Measurements from ENCODE around the gene PMP22. TPM values are rescaled to one million over a fixed set of nuclear protein-coding genes. Genes with fewer than 3 reads are reported as not detected.

PMP22 gene
- total and polyA plus RNA-seq, 2 donors from 2014 or later, result 37.0 to 73.6 TPM

GRCh38 chr17:15268461-15268860, 3.3 kb upstream of the PMP22 start:
- intact Hi-C loops (cut with DNase I), result no loop called here
- Histone ChIP-seq H3K4me1 (ENCODE audit: control insufficient read depth in 2 of 3, insufficient read depth in 2 of 3, low read depth in 1 of 3, low read length in 3 of 3) (peaks cover 0 to 2% (median 0%) of the 10 kb centered on the region in 3 donors), H3K27ac (ENCODE audit: low read depth in 2 of 2, low read length in 2 of 2) (no peak overlapping the region), H3K9ac (ENCODE audit: low read length in 3 of 3) (no peak overlapping the region), H3K36me3 (ENCODE audit: control insufficient read depth in 2 of 3, insufficient read depth in 3 of 3, low read length in 3 of 3) (no peaks in the 10 kb centered on the region), H3K27me3 (ENCODE audit: control insufficient read depth, insufficient read depth, low read length) (peaks cover 5% of the 10 kb centered on the region), H3K9me3 (ENCODE audit: control insufficient read depth in 2 of 3, insufficient read depth in 1 of 3, low read length in 3 of 3) (no peaks in the 10 kb centered on the region), H3K4me3 (ENCODE audit: low read length in 3 of 3) (no peak overlapping the region)
- no peak for FAIRE-seq
- no peak for DNase-seq
- TF ChIP-seq CTCF (IDR thresholded peaks at IDR 0.05; ENCODE audit: borderline replicate concordance, extremely low read depth, insufficient read depth), result no peak

- H3K9me3 ChIP-seq (ENCODE audit: control insufficient read depth in 2 of 3, insufficient read depth in 1 of 3, low read length in 3 of 3), result no peaks in the 10 kb centered on the region
- no peaks in the 10 kb centered on the region for H3K36me3 ChIP-seq (ENCODE audit: control insufficient read depth in 2 of 3, insufficient read depth in 3 of 3, low read length in 3 of 3)
- no peak overlapping the region for H3K4me3 ChIP-seq (ENCODE audit: low read length in 3 of 3)
- H3K27ac ChIP-seq (ENCODE audit: low read depth in 2 of 2, low read length in 2 of 2), result no peak overlapping the region
- H3K9ac ChIP-seq (ENCODE audit: low read length in 3 of 3), result no peak overlapping the region
- DNase-seq (no peak), FAIRE-seq (no peak)
- H3K4me1 ChIP-seq (ENCODE audit: control insufficient read depth in 2 of 3, insufficient read depth in 2 of 3, low read depth in 1 of 3, low read length in 3 of 3), result peaks cover 0 to 5% (median 0%) of the 10 kb centered on the region in 3 donors
- TF ChIP-seq CTCF (IDR thresholded peaks at IDR 0.05; ENCODE audit: borderline replicate concordance, extremely low read depth, insufficient read depth), result no peak
- intact Hi-C loops (cut with DNase I), result no loop called here
- peaks cover 5% of the 10 kb centered on the region for H3K27me3 ChIP-seq (ENCODE audit: control insufficient read depth, insufficient read depth, low read length)
Measured at GRCh38 chr17:15267996-15268395, 2.9 kb upstream of the PMP22 start.

GRCh38 chr17:15266325-15267125, 1.4 kb upstream of the PMP22 start:
- Histone ChIP-seq H3K4me3 (ENCODE audit: low read length in 3 of 3) (no peak overlapping the region), H3K27ac (ENCODE audit: low read depth in 2 of 2, low read length in 2 of 2) (no peak overlapping the region), H3K4me1 (ENCODE audit: control insufficient read depth in 2 of 3, insufficient read depth in 2 of 3, low read depth in 1 of 3, low read length in 3 of 3) (peaks cover 0 to 5% (median 0%) of the 10 kb centered on the region in 3 donors), H3K36me3 (ENCODE audit: control insufficient read depth in 2 of 3, insufficient read depth in 3 of 3, low read length in 3 of 3) (no peaks in the 10 kb centered on the region), H3K9me3 (ENCODE audit: control insufficient read depth in 2 of 3, insufficient read depth in 1 of 3, low read length in 3 of 3) (no peaks in the 10 kb centered on the region), H3K27me3 (ENCODE audit: control insufficient read depth, insufficient read depth, low read length) (peaks cover 5% of the 10 kb centered on the region), H3K9ac (ENCODE audit: low read length in 3 of 3) (no peak overlapping the region)
- TF ChIP-seq CTCF (IDR thresholded peaks at IDR 0.05; ENCODE audit: borderline replicate concordance, extremely low read depth, insufficient read depth), result no peak
- intact Hi-C loops (cut with DNase I), result no loop called here
- FAIRE-seq (no peak), DNase-seq (no peak)
